ENCODE data around the gene ZNRF3.
"Not testable (repeated sequence)": the region's sequence is repeated elsewhere in the genome, so short reads cannot be mapped to it uniquely, and the experiment has no call there.

The ZNRF3 gene

GRCh38 chr22:28882878-28883656 is at the start of gene ZNRF3:
ZNRF3 (plus strand) TSS chr22:28883572; CDS start chr22:28883767, 195 bp downstream.
- no peak for DNase-seq

DNA sequence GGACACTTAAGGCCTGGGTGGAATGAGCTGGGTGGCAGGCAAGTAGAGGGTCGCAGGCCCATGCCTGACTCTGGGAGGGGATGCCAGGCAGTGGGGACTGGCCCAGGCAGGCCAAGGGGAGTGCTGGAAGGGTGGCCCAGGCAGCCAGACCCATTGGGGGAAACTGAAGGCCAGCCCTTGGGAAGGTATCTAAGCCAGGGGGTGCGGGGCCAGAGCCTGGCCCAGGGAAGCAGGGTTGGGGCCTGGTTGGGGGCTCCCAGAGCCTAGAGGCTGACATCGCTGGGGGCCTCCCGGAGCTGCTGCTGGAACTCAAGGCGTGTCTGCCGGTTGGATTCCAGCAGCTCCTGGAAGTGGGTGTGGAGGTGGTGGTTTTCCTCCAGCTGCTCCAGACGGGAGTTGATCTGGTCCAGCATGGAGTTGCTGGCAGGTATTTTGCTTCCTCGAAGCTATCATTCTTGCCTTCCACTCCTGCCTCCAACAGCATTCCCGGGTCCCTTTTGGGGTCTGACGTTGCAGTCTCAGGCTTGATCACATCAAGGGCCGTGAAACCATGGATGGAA is 47.7 kb upstream of the ZNRF3 start:
- DNase-seq, result no peak

DNA sequence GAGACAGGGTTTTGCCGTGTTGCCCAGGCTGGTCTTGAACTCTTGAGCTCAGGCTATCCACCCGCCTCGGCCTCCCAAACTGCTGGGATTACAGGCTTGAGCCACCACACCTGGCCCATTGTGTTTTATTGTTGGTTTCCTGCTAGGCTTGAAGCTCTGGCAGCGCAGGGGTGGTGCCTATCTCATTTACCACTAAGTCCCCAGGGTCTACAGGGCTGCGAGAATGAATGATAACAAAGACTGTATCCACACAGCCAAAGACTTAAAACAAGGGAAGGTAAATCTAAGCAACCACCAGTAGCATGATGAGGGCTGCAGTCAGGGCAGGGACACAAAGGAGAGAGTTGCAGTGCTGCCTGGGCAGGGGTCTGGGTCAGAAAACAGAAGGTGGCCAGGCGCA is 45.7 kb upstream of the ZNRF3 start:
- DNase-seq, result no peak

GRCh38 chr22:28838971-28839370 is 44.4 kb upstream of the ZNRF3 start:
- no peak for DNase-seq

- DNase-seq, result no peak
Measured at GRCh38 chr22:28841111-28841510, 42.3 kb upstream of the ZNRF3 start.

DNA sequence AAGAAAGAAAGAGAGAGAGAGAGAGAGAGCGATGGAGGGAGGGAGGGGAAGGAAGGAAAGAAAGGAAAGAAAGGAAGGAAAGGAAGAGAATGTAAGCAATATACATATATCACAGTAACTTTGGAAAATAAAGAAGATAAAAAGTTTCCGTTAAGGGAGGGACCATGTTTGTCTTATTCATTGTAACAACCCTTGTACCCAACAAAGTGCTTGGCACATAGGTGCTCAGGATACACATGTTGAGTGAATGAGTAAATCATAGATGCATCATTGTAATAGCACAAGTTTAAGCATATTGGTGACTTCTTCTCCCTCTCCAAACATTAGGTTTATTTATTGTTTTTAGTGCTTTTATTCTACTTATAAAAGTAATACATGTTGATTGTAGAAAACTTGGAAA is 39.7 kb upstream of the ZNRF3 start:
- DNase-seq, result no peak

GRCh38 chr22:28844277-28844676 is 39.1 kb upstream of the ZNRF3 start:
- DNase-seq, result not testable (repeated sequence)

- no peak for DNase-seq
Measured at GRCh38 chr22:28846994-28847393, 36.4 kb upstream of the ZNRF3 start.

DNA sequence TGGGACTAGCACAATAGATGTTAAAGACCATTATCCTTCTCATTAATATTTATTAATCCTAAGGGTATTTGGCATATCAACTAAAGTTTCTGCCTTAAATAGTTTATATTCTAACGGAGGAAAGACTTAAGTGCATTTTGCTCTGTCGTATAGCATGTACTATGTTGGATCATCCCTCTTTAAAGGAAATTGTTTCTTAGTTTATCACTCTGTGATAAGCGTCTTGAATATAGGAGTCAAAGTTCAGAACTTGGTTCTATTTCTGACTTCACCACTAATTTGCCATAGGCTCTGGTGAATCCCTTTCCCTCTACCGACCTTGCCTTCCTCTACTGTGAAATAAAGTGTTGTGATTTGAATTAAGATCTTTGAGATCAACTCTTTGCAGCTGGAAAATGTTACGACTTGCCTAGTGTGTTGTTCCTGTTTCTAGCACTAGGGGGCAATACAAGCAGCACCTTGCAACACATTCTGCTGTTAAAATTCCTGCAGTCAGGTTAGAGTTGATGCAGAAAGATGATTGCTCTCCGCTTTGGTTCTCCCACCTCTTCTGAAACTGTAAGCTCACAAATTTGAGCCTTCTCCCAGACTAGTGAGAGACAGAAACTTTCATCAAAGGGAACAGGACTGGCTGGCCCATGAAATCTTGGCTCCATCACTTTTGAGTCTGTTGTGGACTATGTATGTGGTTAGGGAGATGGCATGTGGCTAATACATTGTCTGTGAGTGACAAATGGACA is 27.8 kb upstream of the ZNRF3 start:
- DNase-seq, result peak; percentile 34

GRCh38 chr22:28856095-28856455 is 27.3 kb upstream of the ZNRF3 start:
- no peak for DNase-seq

DNA sequence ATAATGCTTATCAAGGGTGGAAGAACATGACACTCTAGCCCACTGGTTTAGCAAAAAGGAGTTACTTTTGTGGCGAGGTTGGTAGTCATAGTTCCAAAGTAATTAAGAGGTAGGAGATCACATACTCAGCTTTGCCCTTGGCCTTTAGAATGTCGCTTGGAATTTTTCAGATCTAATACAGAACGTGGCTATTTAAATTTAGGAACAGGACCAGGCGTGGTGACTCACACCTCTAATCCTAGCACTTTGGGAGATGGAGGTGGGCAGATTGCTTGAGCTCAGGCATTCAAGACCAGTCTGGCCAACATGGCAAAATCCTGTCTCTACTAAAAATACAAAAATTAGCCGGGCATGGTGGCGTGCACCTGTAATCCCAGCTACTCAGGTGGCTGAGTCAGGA is 26.1 kb upstream of the ZNRF3 start:
- DNase-seq, result no peak

- no peak for DNase-seq
Measured at GRCh38 chr22:28864878-28865596, 18.3 kb upstream of the ZNRF3 start.

DNA sequence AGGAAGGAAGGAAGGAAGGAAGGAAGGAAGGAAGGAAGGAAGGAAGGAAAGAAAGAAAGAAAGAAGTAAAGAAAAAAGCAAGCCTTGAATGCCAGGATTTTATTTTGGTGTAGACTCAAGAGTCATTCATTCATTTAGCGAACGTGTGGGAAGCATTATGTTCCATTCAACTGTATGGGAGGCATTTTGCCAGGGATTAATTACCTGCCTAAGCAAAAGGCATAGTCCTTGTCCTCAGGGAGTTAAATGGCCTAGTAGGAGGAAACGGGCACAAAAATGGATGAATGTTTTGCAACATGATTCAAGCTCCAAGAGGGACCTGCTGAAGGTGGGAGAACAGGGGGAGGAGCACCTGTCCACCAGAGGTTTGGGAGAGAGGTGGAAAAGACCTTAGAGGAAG is 16.2 kb upstream of the ZNRF3 start:
- no peak for DNase-seq

GRCh38 chr22:28868389-28868788 is 15.0 kb upstream of the ZNRF3 start:
- DNase-seq, result not testable (repeated sequence)

- DNase-seq, result no peak
Measured at GRCh38 chr22:28869736-28870135, 13.6 kb upstream of the ZNRF3 start.

GRCh38 chr22:28873183-28873963 is 10.0 kb upstream of the ZNRF3 start:
- DNase-seq, result no peak

GRCh38 chr22:28874061-28874460 is 9.3 kb upstream of the ZNRF3 start:
- DNase-seq, result no peak

DNA sequence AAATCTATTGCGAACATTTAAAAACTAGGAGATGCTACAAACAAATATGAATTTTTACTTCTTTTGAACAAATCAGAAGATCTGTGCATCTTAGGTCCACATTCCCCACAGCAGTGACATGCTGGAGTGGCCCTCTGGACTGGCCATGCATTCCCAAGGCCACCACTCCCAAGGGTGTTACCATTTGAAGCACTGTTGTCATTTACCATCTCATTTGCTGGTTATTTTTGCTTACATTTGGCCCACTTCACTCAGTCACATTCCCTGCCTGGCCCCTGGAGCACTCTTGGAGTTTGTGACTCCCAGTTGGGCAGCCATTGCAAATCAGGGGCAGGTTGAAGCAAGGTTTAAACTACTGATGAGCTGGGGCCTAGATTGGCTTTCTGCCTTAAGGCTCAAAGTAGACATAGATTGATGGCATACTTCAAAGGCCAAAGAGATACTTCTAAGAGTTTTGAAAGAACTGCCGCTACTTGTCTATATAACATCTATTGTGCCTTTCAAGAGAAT is 8.5 kb upstream of the ZNRF3 start:
- no peak for DNase-seq

DNA sequence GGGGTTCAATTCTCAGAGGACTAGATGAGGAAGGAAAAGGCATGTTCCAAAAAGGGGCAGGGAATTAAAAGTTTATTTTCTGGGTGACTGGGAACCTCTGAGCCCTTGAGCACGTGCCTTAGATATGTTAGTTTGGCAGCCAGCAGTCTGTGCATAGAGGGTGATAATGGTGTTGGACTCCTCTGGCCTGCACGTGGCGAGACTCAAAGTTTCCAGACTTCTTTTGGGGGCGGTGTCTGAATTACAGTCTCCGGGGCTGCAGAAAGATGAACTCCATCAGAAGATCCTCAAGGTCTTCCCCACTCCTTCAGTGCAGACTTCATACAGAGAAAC is 861 bp upstream of the ZNRF3 start:
- no peak for DNase-seq

DNA sequence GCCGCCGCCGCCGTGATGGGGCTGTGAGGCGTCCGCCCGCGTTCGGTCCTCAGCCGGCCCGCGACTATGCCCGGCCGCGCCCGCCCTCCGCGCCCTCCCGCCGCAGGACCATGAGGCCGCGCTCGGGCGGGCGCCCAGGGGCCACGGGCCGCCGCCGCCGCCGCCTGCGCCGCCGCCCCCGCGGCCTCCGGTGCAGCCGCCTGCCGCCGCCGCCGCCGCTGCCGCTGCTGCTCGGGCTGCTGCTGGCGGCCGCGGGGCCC is 215 bp downstream of the ZNRF3 start:
- no peak for DNase-seq

DNA sequence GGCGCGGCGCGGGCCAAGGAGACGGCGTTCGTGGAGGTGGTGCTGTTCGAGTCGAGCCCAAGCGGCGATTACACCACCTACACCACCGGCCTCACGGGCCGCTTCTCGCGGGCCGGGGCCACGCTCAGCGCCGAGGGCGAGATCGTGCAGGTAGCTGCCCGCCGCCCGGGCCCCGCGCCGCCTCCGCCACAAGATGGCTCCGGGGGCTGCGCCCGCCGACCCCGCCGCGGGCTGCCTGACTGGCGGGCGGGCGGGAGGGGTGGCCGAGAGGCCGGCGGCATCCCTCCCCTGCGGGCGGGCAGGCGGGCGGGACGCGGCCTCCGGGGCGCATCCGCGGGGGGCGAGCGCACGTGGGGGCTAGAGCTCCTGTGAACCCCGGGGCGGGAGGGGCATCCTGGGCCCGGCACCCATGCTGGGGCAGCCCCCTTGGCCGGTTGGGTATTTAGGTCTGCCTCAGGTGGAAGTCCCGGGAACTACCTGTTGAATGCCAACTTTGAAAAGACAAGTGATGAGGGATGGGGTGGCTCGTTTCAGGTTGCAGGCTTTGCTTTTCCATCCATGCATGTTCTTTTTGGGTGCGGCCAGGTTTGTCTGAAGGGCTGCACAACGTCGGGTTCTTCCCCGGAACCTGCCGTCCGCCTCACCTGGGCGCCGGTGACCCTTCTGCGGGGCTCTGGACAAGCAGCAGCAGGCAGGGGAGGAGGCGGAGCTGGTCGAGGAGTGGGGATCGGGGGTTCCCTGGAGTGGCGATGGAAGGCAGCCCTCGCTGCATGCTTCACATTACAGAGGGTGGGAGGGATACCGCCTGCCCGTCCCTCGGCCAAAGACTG is 760 bp downstream of the ZNRF3 start:
- no peak for DNase-seq

GRCh38 chr22:28884747-28885350 is 1.5 kb downstream of the ZNRF3 start:
- no peak for DNase-seq

Data from NCI-H1694 (cell line).